ENCODE results near the gene GPR160.

GPR160 gene

GRCh38 chr3:170046269-170047132, 8.7 kb downstream of the GPR160 start:
- DNase-seq, result no peak
- no peaks in the 10 kb centered on the region for H3K36me3 ChIP-seq
- H3K4me3 ChIP-seq (ENCODE audit: low read depth, low read length), result no peak overlapping the region
- TF ChIP-seq CTCF (IDR thresholded peaks at IDR 0.05; ENCODE audit: low read depth, low read length), result no peak
- H3K9me3 ChIP-seq (ENCODE audit: severe bottlenecking), result no peaks in the 10 kb centered on the region
- H3K27ac ChIP-seq, result no peak overlapping the region
- no peaks in the 10 kb centered on the region for H3K27me3 ChIP-seq (ENCODE audit: insufficient read depth, low read depth, severe bottlenecking)

- H3K27me3 ChIP-seq (ENCODE audit: insufficient read depth, low read depth, severe bottlenecking), result no peaks in the 10 kb centered on the region
- H3K9me3 ChIP-seq (ENCODE audit: severe bottlenecking), result no peaks in the 10 kb centered on the region
- no peak overlapping the region for H3K4me3 ChIP-seq (ENCODE audit: low read depth, low read length)
- no peak for TF ChIP-seq CTCF (IDR thresholded peaks at IDR 0.05; ENCODE audit: low read depth, low read length)
- H3K27ac ChIP-seq, result no peak overlapping the region
- DNase-seq, result no peak
- H3K36me3 ChIP-seq, result no peaks in the 10 kb centered on the region
Measured at GRCh38 chr3:170047133-170047404, 9.3 kb downstream of the GPR160 start.

GRCh38 chr3:170049146-170050000, 11.6 kb downstream of the GPR160 start:
- H3K27ac ChIP-seq, result no peak overlapping the region
- TF ChIP-seq CTCF (IDR thresholded peaks at IDR 0.05; ENCODE audit: low read depth, low read length), result no peak
- no peaks in the 10 kb centered on the region for H3K27me3 ChIP-seq (ENCODE audit: insufficient read depth, low read depth, severe bottlenecking)
- no peak for DNase-seq
- no peaks in the 10 kb centered on the region for H3K36me3 ChIP-seq
- no peak overlapping the region for H3K4me3 ChIP-seq (ENCODE audit: low read depth, low read length)
- no peaks in the 10 kb centered on the region for H3K9me3 ChIP-seq (ENCODE audit: severe bottlenecking)

DNA sequence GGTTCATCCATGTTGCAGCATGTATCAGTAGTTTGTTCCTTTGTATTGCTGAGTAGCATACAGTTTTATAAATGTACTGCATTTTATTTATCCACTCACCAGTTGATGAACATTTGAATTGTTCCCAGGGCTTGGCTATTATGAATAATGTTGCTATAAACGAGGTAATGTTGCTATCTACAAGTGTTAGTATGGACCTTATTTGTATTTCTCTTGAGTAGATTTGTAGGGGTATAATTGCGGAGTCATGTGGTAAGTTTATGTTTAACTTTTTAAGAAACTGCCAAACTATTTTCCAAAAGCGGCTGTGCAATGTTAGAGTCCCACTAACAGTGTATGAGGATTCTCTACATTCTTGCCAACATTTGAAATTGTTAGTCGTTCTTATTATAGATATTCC, 13.0 kb downstream of the GPR160 start:
- Histone ChIP-seq H3K4me3 (ENCODE audit: low read depth, low read length) (no peak overlapping the region), H3K36me3 (no peaks in the 10 kb centered on the region), H3K27me3 (ENCODE audit: insufficient read depth, low read depth, severe bottlenecking) (no peaks in the 10 kb centered on the region), H3K9me3 (ENCODE audit: severe bottlenecking) (no peaks in the 10 kb centered on the region), H3K27ac (no peak overlapping the region)
- TF ChIP-seq CTCF (IDR thresholded peaks at IDR 0.05; ENCODE audit: low read depth, low read length), result no peak
- no peak for DNase-seq

DNA sequence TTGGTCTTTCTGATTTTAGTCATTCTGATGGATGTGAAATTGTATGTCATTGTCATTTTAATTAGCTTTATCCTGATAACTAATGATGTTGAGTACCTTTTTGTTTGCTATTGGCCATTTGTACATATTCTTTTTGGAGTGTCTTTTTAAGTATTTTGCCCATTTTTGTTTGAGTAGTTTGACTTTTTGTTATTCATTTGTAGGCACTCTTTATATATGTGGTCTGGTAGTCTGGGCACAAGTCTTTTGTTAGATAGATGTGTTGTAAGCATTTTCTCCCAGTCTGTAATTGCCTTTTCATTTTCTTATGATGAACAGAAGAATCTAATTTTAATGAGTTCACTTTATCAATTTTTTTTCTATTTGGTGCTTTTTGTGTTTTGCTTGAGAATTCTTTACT, 14.6 kb downstream of the GPR160 start:
- no peaks in the 10 kb centered on the region for H3K9me3 ChIP-seq (ENCODE audit: severe bottlenecking)
- no peak overlapping the region for H3K4me3 ChIP-seq (ENCODE audit: low read depth, low read length)
- no peaks in the 10 kb centered on the region for H3K27me3 ChIP-seq (ENCODE audit: insufficient read depth, low read depth, severe bottlenecking)
- no peak for TF ChIP-seq CTCF (IDR thresholded peaks at IDR 0.05; ENCODE audit: low read depth, low read length)
- no peak for DNase-seq
- no peak overlapping the region for H3K27ac ChIP-seq
- H3K36me3 ChIP-seq, result no peaks in the 10 kb centered on the region

All from WERI-Rb-1 (cell line).